Measurements from ENCODE around the gene ACOXL.

DNA sequence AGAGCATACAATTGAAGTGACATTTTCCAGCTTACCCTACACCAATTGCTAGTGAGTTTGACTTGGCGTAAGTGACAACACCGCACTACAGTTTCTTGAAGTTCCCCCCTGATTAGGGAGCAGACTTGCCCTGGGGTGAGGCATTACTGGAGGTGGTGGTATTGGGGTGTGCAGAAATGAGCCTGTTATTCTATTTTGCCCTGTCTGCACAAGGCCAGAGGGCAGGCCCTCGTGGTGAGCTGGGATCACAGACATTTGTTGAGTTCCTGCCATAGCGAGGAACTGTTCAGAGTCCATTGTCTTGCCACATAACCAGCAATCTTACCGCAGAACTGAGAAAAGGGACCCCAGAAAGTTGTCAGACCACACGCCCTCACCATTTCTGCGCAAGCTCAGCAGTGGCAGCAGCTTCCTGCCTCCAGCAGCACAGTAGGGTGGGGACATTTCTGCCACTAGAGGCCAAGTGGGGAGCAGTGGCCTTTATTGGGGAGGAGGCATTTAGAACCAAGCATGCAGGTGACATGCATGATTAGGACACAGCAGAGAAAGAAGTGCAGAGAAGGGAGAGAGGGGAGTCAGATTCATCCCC lies 284.8 kb downstream of the ACOXL start:
- no peak for TF ChIP-seq POLR2A (IDR thresholded peaks at IDR 0.05)
- TF ChIP-seq, protein P1, sequence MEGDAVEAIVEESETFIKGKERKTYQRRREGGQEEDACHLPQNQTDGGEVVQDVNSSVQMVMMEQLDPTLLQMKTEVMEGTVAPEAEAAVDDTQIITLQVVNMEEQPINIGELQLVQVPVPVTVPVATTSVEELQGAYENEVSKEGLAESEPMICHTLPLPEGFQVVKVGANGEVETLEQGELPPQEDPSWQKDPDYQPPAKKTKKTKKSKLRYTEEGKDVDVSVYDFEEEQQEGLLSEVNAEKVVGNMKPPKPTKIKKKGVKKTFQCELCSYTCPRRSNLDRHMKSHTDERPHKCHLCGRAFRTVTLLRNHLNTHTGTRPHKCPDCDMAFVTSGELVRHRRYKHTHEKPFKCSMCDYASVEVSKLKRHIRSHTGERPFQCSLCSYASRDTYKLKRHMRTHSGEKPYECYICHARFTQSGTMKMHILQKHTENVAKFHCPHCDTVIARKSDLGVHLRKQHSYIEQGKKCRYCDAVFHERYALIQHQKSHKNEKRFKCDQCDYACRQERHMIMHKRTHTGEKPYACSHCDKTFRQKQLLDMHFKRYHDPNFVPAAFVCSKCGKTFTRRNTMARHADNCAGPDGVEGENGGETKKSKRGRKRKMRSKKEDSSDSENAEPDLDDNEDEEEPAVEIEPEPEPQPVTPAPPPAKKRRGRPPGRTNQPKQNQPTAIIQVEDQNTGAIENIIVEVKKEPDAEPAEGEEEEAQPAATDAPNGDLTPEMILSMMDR (IDR thresholded peaks at IDR 0.05), result no peak

Measured in esophagus squamous epithelium (tissue), 4 donors.